ENCODE data around the gene PSG11. TPM values are rescaled to one million over a fixed set of nuclear protein-coding genes. Genes with fewer than 3 reads are reported as not detected.
"Not testable (repeated sequence)": the region's sequence is repeated elsewhere in the genome, so short reads cannot be mapped to it uniquely, and the experiment has no call there.

The PSG11 gene
- total RNA-seq, 1 donor from 2014 or later = not detected

- H3K27ac Mint-ChIP-seq (ENCODE audit: unreplicated experiment) = no peak overlapping the region
- H3K4me1 Mint-ChIP-seq (ENCODE audit: unreplicated experiment) = no peaks in the 10 kb centered on the region
- no peak for DNase-seq (ENCODE audit: extremely low spot score, unreplicated experiment)
- no peaks in the 10 kb centered on the region for H3K36me3 Mint-ChIP-seq (ENCODE audit: unreplicated experiment)
- H3K4me3 Mint-ChIP-seq (ENCODE audit: unreplicated experiment) = no peak overlapping the region
- peaks cover 37% of the 10 kb centered on the region for H3K9me3 Mint-ChIP-seq (ENCODE audit: unreplicated experiment)
- H3K27me3 Mint-ChIP-seq (ENCODE audit: unreplicated experiment) = no peaks in the 10 kb centered on the region
- TF ChIP-seq CTCF (IDR thresholded peaks at IDR 0.05) = no peak
Measured at GRCh38 chr19:42989851-42990250, 36.4 kb downstream of the PSG11 start.

GRCh38 chr19:42989186-42989585 lies 37.1 kb downstream of the PSG11 start:
- not testable (repeated sequence) for H3K4me3 Mint-ChIP-seq (ENCODE audit: unreplicated experiment); H3K36me3 Mint-ChIP-seq (ENCODE audit: unreplicated experiment); DNase-seq (ENCODE audit: extremely low spot score, unreplicated experiment); H3K27me3 Mint-ChIP-seq (ENCODE audit: unreplicated experiment); H3K4me1 Mint-ChIP-seq (ENCODE audit: unreplicated experiment); H3K27ac Mint-ChIP-seq (ENCODE audit: unreplicated experiment)
- H3K9me3 Mint-ChIP-seq (ENCODE audit: unreplicated experiment) = peaks cover 37% of the 10 kb centered on the region

GRCh38 chr19:42988206-42988605 lies 38.1 kb downstream of the PSG11 start:
- not testable (repeated sequence) for H3K4me1 Mint-ChIP-seq (ENCODE audit: unreplicated experiment); H3K27me3 Mint-ChIP-seq (ENCODE audit: unreplicated experiment); H3K36me3 Mint-ChIP-seq (ENCODE audit: unreplicated experiment); H3K4me3 Mint-ChIP-seq (ENCODE audit: unreplicated experiment); H3K27ac Mint-ChIP-seq (ENCODE audit: unreplicated experiment); DNase-seq (ENCODE audit: extremely low spot score, unreplicated experiment)
- H3K9me3 Mint-ChIP-seq (ENCODE audit: unreplicated experiment) = peaks cover 35% of the 10 kb centered on the region

- Mint-ChIP-seq H3K4me1 (ENCODE audit: unreplicated experiment) (no peaks in the 10 kb centered on the region), H3K36me3 (ENCODE audit: unreplicated experiment) (no peaks in the 10 kb centered on the region), H3K9me3 (ENCODE audit: unreplicated experiment) (peaks cover 33% of the 10 kb centered on the region), H3K4me3 (ENCODE audit: unreplicated experiment) (no peak overlapping the region), H3K27ac (ENCODE audit: unreplicated experiment) (no peak overlapping the region), H3K27me3 (ENCODE audit: unreplicated experiment) (no peaks in the 10 kb centered on the region)
- no peak for TF ChIP-seq CTCF (IDR thresholded peaks at IDR 0.05)
- DNase-seq (ENCODE audit: extremely low spot score, unreplicated experiment) = no peak
Measured at GRCh38 chr19:42985588-42985987, 40.7 kb downstream of the PSG11 start.

- not testable (repeated sequence) for H3K27me3 Mint-ChIP-seq (ENCODE audit: unreplicated experiment); H3K27ac Mint-ChIP-seq (ENCODE audit: unreplicated experiment); H3K4me1 Mint-ChIP-seq (ENCODE audit: unreplicated experiment); H3K36me3 Mint-ChIP-seq (ENCODE audit: unreplicated experiment); H3K4me3 Mint-ChIP-seq (ENCODE audit: unreplicated experiment); DNase-seq (ENCODE audit: extremely low spot score, unreplicated experiment)
- peaks cover 28% of the 10 kb centered on the region for H3K9me3 Mint-ChIP-seq (ENCODE audit: unreplicated experiment)
Measured at GRCh38 chr19:42982111-42982510, 44.2 kb downstream of the PSG11 start.

- H3K9me3 Mint-ChIP-seq (ENCODE audit: unreplicated experiment) = peaks cover 29% of the 10 kb centered on the region
- not testable (repeated sequence) for H3K27me3 Mint-ChIP-seq (ENCODE audit: unreplicated experiment)
Measured at GRCh38 chr19:42971451-42971850, 54.8 kb downstream of the PSG11 start.

GRCh38 chr19:42965176-42965575 lies 61.1 kb downstream of the PSG11 start:
- no peaks in the 10 kb centered on the region for H3K4me1 Mint-ChIP-seq (ENCODE audit: unreplicated experiment)
- H3K27me3 Mint-ChIP-seq (ENCODE audit: unreplicated experiment) = no peaks in the 10 kb centered on the region
- TF ChIP-seq CTCF (IDR thresholded peaks at IDR 0.05) = no peak
- H3K27ac Mint-ChIP-seq (ENCODE audit: unreplicated experiment) = no peak overlapping the region
- no peaks in the 10 kb centered on the region for H3K36me3 Mint-ChIP-seq (ENCODE audit: unreplicated experiment)
- no peak for DNase-seq (ENCODE audit: extremely low spot score, unreplicated experiment)
- peaks cover 34% of the 10 kb centered on the region for H3K9me3 Mint-ChIP-seq (ENCODE audit: unreplicated experiment)
- no peak overlapping the region for H3K4me3 Mint-ChIP-seq (ENCODE audit: unreplicated experiment)

More at GRCh38 chr19:42971451-42971850, 54.8 kb downstream of the PSG11 start:
- not testable (repeated sequence) for H3K4me1 Mint-ChIP-seq (ENCODE audit: unreplicated experiment); DNase-seq (ENCODE audit: extremely low spot score, unreplicated experiment); H3K27ac Mint-ChIP-seq (ENCODE audit: unreplicated experiment); H3K36me3 Mint-ChIP-seq (ENCODE audit: unreplicated experiment); H3K4me3 Mint-ChIP-seq (ENCODE audit: unreplicated experiment)

Data from osteocyte (in vitro differentiated cells).